Suprapubic skin (tissue), 3 donors: ENCODE data around the gene ACTR1A.

Experiments
- CTCF ChIP-seq, 2 donors: fragments of 200-600 bp in 1 of 2; fragments of 450-650 bp in 1 of 2; sonication (generic) in 1 of 2; IDR thresholded peaks; one replicate each; pipeline ENCODE4 v1.5.1; 2016 to 2019; ENCODE audit warnings: antibody characterized with exemption in 2 of 2, mild to moderate bottlenecking in 1 of 2, moderate library complexity in 1 of 2
- POLR2A ChIP-seq, 2 donors: fragments of 450-650 bp; IDR thresholded peaks; one replicate each; pipeline ENCODE4 v1.6.1; 2017; ENCODE audit warnings: antibody characterized with exemption in 2 of 2, mild to moderate bottlenecking in 2 of 2, moderate library complexity in 2 of 2

DNA sequence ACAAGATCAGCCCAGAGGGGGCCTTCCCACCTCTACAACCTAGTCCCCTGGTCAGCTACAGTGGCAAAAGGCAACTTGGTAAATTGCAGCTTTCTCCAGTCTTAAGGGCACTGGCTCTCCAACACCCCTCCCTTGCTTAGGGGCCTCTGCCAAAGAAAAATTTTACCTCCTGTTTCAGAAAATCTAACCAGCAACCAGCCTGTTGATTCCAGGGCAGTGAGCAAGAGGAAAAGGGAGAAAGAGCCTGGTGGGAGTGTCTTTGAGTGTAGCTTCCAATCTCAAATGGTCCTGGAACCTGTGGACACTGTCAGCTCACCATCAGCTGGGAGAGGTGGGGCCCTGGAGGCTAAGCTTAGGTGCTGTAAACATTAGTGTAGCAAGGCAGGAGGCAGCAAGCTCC, 22.9 kb downstream of the ACTR1A start:
- TF ChIP-seq POLR2A (IDR thresholded peaks at IDR 0.05) (no peak), CTCF (IDR thresholded peaks at IDR 0.05) (no peak)
